Measurements from ENCODE around the gene CRAT. TPM values are rescaled to one million over a fixed set of nuclear protein-coding genes. Genes with fewer than 3 reads are reported as not detected.

The CRAT gene
- polyA plus RNA-seq, 4 donors, result 37.8 to 52.5 (median 41.4) TPM

- no peak for DNase-seq (ENCODE audit: low read depth in 4 of 4, low spot score in 3 of 4)
Measured at GRCh38 chr9:129095170-129095667, 15.4 kb downstream of the CRAT start.

DNA sequence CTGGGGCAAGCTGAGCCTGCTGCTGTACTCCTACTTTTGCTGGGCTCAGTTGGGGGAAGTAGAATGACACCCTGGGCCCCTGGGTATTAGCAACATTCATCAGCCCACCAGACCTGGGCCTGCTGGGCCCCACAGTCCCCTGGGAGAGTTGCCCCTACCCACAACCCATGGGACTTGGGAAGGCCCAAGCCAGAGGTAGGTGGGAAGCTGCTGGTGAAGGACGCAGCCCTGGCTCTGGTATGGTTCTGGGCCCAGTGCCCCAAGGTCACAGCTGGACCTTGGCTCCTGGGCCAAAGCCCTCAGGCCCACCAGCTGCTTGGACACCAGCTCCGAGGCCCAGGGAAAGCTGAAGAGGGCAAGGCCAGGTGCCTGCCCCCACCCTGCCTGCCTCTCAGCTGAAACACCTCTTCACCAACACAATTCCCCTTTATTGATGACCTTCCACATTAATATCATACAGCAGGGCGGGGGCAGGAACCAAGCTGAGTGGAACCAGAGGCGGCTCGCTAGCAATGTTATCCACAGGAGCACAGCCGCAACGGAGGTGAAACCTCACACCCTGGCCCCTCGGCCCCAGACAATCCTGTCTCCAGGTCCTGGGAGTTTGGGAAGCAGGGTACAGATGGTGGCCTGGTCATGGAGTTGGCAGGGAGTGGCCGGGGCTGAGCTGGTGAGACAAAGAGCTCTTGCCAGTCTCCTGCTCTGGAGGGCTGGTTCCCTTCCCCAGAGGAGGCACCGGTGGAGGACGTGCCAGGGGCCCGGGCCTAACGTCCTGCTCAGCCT lies 16.0 kb downstream of the CRAT start:
- DNase-seq (ENCODE audit: low read depth in 4 of 4, low spot score in 3 of 4), result no peak

DNA sequence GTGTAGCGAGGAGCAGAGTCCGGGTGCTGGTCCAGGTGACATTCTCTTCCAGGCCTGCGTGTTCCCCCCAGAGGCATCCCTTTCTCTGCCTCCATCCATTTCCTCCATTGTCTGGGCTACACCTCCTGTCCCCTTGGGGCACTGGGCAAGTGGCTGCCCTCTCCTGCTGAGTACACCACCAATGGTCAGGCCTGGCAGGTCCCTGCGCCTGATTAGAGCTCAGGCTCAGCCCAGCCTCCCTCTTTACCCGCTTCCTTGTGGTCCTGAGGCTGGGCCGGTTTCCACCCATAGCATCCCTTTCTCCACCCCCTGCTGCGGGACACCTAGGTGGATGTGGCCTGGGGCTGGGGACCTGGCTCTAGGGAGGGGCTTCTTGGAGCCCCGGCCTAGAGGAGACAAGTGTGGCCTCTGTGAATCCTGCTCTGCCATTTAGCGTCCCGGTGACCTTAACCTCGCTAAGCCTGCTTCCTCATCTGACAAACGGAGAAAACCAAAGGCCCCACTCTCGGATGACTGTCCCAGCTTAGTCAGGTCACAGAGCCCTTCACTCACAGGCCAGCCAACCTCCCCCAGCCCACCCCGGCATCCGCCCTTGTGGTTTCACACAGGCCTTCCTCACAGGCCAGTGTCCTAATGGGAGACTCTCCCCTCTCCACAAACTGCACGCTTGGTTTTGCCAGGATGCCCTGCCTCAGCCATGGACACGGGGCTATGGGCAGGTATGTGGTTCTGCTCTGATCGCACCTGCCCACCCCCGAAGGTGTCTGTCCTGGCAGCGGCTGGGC lies 16.8 kb downstream of the CRAT start:
- DNase-seq (ENCODE audit: low read depth in 4 of 4, low spot score in 3 of 4), result no peak

GRCh38 chr9:129089246-129089645 lies 21.3 kb downstream of the CRAT start:
- no peak for DNase-seq (ENCODE audit: low read depth in 4 of 4, low spot score in 3 of 4)

- DNase-seq (ENCODE audit: low read depth in 4 of 4, low spot score in 3 of 4), result no peak
Measured at GRCh38 chr9:129084087-129084486, 26.5 kb downstream of the CRAT start.

GRCh38 chr9:129081388-129081904 lies 29.1 kb downstream of the CRAT start:
- no peak for DNase-seq (ENCODE audit: low read depth in 4 of 4, low spot score in 3 of 4)

DNA sequence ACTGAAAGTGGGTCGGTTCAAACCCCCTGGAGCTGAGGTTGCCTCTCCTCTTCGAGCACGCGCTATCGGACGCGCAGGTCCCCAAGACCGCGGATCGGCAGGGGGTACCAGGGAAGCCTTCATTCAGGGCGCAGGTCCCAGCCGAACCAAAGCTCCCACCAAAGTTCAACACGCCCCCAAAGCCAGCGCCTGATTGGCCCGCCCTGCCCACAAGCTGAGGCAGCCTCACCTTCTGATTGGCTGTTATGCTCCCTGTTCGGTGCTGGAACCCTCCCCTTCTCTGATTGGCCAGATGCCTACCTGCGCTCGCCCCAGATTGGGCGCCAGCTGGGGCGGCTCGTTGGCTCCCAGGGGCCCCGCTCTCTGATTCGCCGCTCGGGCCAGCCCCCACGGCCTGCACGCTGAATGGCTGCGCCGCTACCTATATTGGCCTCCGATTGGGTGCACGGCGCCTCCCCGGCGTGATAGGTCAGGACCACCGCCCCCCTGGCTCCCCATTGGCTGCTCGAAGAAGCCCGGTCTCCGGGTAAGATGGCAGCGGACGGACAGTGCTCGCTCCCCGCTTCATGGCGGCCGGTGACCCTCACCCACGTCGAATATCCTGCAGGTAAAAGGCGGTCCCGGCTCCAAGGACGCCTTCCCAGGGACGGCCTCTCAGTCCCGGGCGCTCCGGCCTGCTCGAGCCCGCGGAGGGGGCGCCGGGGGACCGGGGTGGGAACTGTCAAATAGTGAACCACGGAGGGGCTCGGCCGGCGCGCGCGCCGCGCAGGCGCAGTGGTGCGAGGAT lies 29.8 kb downstream of the CRAT start, which contains the start of gene DOLPP1:
TSS of gene DOLPP1 (plus strand) at position 511 of the 787 bp plus-strand sequence. CDS start at position 532, 21 bp downstream.
- DNase-seq (ENCODE audit: low read depth in 4 of 4, low spot score in 3 of 4), result peak; percentile 96 to 98 (median 96)

DNA sequence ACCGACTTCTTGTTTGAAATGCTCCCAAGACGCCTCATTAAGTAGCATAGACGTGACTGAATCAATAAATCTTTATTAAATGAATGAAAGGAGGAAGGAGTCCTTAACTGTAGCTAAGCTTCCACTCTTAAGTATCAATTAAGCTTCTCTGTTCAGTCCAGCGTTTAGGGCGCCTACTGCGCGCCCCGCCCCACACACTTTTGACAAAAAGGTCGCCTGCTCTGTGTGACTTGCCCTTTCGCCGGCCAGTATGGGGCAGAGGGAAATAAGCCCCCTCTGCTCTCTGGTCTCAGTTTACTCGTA lies 30.3 kb downstream of the CRAT start:
- no peak for DNase-seq (ENCODE audit: low read depth in 4 of 4, low spot score in 3 of 4)

DNA sequence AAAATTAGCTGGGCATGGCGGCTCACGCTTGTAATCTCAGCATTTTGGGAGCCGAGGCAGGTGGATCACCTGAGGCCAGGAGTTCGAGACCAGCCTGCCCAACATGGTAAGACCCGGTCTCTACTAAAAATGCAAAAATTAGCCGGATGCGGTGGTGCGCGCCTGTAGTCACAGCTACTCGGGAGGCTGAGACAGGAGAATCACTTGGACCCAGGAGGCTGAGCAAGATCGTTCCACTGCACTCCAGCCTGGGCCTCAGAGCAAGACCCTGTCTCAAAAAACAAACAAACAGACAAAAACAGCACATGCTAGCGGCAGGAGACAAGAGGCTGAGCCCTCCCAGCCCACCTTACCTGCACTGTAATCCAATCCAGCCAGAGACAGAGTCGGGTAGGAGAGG lies 30.8 kb downstream of the CRAT start:
- no peak for DNase-seq (ENCODE audit: low read depth in 4 of 4, low spot score in 3 of 4)

- DNase-seq (ENCODE audit: low read depth in 4 of 4, low spot score in 3 of 4), result no peak
Measured at GRCh38 chr9:129078691-129079503, 31.7 kb downstream of the CRAT start.

DNA sequence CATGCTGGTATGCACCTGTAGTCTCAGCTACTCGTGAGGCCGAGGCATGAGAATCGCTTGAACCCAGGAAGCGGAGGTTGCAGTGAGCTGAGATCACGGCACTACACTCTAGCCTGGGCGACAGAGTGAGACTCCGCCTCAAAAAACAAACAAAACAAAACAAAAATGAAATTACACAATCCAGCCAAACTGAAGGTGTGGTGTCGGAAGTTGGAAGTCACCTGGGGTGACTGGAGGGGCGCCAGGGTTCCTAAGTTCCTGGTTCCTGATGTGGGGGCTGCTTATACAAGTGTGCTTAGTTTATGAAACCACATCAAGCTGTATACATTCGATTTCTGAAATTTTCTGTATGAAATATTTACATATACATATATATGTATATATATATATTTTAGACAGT lies 33.4 kb downstream of the CRAT start:
- no peak for DNase-seq (ENCODE audit: low read depth in 4 of 4, low spot score in 3 of 4)

DNA sequence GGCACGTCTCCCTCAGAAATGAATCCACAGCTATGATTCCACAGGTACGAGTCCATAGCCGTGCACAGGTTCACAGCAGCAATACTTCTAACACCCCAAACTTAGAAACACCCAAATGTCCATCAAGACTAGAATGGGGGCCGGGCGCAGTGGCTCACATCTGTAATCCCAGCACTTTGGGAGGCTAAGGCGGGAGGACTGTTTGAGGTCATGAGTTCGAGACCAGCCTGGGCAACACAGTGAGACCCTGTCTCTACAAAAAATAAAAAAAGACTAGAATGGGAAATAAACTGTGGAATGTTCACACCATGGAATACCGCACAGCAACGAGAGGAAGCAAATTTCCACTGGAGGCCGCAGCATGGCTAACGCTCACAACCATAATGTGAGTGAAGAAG lies 34.0 kb downstream of the CRAT start:
- DNase-seq (ENCODE audit: low read depth in 4 of 4, low spot score in 3 of 4), result no peak

DNA sequence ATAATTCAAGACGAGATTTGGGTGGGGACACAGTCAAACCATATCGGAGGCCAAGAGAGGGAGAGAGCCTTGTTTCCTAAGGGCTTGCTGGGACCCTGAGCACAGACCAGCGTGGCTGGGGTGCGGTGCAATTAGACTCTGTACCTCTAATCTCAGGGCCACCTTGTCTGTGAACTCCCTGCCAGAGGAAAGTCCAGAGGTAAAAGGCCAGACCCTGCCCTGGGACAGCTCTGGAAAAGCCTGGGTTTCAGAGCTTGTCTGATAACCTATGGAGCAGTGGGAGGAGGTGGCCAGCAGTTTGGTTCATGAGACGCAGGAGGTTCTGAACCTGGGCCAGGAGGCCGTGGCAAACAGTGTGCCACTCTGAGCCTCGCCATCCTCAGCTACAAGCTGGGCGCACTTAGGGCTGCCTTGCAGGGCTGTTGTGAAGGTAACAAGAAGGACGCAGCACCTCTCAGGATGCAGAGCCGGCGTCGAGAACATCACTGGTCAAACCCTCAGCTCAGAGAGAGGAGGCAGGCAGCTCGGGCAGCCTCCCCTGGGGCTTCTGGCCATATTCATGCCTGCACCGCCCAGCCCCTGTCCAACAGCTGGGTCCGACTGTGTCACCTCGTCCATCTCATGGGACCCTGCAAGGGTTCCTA lies 34.5 kb downstream of the CRAT start:
- no peak for DNase-seq (ENCODE audit: low read depth in 4 of 4, low spot score in 3 of 4)

DNA sequence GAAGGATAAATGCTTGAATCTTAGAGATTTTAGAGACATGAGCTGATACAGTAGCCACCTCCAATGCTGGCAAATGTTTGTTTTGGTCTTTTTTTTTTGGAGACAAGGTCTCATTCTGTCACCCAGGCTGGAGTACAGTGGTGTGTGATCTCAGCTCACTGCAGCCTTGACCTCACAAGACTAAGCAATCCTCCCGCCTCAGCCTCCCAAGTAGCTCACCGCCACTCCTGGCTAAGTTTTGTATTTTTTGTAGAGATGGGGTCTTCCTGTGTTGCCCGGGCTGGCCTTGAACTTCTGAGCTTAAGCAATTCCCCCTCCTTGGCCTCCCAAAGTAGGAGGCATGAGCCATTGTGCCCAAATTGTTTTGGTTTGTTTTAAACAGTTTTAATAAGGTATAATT lies 36.5 kb downstream of the CRAT start:
- DNase-seq (ENCODE audit: low read depth in 4 of 4, low spot score in 3 of 4), result no peak

- DNase-seq (ENCODE audit: low read depth in 4 of 4, low spot score in 3 of 4), result no peak
Measured at GRCh38 chr9:129073404-129073803, 37.2 kb downstream of the CRAT start.

DNA sequence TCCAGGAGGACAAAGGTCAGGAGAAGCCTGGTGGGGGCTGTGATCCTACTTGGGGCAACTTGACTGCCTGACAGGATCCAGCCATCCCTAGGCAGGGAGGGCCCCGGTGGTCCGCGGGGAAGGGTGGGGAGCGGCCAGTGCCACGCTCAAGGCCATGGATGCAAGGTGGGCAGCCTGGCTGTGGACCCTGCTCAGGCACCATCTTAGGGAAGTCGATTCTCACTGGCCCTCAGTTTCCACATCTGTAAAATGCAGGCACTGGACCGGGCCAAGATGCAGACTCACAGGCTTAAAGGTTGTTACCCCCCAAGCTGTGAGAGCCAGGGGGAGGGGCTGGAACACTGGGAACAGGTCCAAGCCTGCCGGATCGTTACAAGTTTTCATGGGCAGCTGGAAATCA lies 38.4 kb downstream of the CRAT start:
- no peak for DNase-seq (ENCODE audit: low read depth in 4 of 4, low spot score in 3 of 4)

DNA sequence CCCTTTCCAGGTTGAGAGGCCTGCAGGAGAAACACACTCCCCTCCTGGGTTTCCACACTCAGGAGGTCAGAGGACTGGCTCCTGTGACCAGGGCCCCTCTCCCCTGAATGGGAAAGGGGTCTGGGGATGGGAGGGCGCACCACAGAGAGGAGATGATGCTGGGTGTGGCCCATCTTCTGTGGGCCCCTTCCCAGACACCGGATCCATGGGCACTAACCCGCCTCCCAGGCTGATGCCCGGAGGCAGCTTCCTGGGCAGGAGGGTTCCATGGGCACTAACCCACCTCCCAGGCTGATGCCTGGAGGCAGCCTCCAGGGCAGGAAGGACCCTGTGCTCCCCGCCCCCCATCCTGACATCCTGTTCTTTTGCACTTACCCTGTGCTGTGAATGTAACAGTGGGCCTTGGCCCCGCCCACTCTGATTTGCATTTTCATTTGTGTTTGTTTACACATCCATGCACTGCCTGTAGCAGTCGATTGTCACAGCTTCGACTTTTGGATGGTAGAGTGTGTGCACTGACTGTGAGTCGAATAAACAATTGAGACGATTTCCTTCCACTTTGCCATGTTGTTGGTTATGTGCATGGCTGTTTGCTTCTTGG lies 39.0 kb downstream of the CRAT start:
- no peak for DNase-seq (ENCODE audit: low read depth in 4 of 4, low spot score in 3 of 4)

DNA sequence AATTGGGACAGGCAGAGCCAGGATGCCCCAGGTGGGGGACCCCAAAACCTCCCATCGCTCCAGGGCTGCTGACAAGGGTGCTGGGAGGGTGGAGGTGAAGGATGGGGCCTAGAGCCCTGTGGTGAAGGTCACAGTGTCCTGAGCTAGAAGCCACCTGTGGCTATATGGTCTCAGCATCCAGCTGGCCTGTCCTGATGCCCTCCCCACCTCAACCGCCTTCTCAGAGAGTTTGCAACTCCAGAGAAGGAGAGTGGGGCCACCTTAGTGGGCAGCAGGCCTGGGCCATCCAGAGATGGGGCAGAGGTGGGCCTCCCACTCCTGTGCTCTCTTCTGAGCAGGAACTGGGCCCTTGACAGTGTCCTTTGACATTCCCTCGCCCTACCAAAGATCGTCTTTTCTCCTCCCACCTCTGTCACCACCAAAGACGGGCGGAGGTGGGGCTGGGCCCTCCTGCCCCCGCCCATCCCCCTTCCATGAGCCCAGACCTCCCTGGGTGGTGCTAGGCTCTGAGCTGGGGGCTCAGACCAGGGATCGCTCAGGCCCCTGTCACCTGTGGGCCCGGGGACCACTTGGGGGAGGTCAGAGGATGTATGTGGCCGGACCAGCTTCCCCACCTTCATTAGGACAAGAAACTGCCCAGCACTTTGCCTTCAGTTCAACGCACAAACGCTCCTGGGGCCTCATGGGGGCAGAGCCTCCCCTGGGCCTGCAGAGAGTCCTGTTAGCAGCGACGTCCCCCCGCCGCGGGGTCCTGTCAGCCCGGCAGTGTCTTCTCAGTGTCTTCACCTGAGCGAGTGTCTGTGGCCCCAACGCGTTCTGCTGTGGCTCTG lies 39.7 kb downstream of the CRAT start:
- DNase-seq (ENCODE audit: low read depth in 4 of 4, low spot score in 3 of 4), result no peak

Data from right renal pelvis (tissue), 4 donors.